Activated CD4-positive, alpha-beta T cell treated with anti-CD3 and anti-CD28 coated beads, Interleukin-2, Interleukin-6, amounts not matched to agents 100 ng/mL and 50 ng/mL, durations not matched to agents 16 hours and 8 hours (primary cell): ENCODE data around the gene GLT6D1.

Experiments used
- DNase-seq: peaks from one replicate; pipeline ENCODE4 v3.0.0-alpha.2; 2020

The GLT6D1 gene

DNA sequence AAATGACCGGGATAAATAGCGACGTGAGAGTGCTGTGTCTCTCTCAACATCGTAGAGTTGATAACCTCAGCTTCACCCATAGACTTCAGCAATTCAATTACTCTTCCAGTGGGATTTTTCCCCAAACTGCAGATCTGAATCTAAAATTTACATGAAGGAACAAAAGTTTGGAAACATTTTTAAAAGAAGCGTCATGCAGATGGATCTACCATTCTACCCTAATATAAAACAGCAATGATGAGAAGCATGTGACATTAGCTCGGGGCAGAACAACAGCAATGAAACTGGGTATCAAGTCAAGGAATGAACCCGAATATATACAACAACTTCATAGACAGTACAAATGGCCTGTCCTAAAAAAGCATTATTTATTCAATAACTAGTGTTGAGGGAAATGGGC is 18.8 kb downstream of the GLT6D1 start:
- no peak for DNase-seq

DNA sequence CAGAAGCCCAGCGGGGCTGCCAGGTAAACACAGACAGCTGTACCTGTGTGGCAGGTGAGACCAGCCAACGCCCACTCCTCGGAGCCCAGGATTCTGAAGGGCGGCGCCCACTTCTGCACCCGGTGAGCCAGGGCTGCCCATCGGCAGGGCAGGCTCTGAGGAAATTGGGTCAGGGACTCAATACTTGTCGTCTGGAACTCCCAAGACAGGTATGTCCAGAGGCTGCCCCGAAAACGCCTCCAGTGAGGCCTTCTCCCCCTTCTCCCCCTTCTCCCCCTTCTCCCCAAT is 19.8 kb downstream of the GLT6D1 start:
- DNase-seq = no peak

DNA sequence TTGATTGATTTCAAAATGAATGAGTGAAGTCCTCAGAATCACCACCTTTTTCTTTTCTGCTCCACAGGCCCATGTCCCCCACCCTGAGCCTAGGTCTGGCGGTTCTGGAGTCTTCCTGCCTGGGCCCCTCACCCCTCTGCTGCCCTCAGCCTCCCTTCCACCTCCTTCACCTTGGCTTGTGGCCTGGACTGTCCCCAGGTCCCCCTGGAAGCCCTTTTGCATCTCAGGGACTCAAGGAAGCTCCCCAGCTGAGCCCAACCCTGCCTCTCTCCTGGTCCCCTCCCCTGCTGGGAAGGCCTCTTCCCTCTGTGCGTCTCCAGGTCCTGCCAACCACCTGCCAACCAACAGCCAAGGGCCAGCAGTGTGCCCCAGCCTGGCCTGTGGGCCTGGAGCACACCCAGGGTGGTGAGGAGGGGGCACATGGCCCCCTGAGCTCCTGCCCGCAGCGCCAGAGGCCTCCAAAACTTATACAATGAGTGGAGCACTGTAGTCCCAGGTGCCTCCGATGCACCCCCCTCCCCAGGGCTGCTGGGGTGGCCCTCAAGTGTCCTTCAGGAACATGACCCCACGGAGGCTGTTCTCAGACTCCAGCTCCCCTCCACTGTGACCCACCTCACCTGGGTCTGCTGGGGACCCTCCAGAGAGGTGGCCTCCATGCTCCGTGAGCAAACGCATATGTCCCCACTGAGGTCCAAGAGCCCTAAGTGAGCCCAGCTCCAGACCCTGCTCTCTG is 20.3 kb downstream of the GLT6D1 start:
- no peak for DNase-seq

DNA sequence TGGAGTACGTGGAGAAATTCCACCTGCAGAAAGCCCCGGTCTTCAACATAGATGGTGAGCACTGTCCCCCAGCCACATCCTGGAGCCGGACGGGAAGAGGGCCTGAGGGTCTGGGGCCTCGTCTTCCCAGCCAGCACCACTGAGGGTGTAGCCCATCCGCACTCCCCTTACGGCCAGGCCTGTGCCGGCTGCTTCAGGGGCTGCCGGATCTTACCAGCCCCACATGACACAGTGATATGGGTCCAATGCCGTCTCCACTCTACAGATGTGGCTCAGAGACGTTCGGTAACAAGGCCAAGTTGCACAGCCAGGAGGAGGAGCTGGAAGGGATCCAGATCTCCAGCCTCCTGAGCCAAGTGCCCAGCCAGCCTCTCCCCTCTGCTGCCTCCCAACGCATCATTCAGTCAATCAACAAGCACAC is 21.3 kb downstream of the GLT6D1 start:
- DNase-seq = no peak

DNA sequence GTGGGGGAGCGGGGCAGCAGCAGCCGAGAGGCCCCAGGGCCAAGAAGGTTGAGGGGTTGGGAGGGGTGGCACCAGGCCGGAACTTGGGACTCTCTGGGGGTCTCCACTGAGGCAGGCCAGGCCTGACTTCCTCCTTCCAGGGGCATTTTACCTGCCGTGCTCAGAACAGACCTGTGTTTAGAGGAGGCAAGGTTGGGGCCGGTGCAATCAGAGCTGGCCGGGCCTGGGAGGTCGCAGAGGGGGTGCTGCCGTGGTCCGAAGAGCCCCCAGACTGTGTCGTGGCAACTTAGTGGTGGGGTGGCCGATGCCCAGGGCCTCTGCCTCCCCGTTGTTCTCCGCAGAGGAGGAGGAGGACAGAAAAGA is 21.8 kb downstream of the GLT6D1 start:
- no peak for DNase-seq

DNA sequence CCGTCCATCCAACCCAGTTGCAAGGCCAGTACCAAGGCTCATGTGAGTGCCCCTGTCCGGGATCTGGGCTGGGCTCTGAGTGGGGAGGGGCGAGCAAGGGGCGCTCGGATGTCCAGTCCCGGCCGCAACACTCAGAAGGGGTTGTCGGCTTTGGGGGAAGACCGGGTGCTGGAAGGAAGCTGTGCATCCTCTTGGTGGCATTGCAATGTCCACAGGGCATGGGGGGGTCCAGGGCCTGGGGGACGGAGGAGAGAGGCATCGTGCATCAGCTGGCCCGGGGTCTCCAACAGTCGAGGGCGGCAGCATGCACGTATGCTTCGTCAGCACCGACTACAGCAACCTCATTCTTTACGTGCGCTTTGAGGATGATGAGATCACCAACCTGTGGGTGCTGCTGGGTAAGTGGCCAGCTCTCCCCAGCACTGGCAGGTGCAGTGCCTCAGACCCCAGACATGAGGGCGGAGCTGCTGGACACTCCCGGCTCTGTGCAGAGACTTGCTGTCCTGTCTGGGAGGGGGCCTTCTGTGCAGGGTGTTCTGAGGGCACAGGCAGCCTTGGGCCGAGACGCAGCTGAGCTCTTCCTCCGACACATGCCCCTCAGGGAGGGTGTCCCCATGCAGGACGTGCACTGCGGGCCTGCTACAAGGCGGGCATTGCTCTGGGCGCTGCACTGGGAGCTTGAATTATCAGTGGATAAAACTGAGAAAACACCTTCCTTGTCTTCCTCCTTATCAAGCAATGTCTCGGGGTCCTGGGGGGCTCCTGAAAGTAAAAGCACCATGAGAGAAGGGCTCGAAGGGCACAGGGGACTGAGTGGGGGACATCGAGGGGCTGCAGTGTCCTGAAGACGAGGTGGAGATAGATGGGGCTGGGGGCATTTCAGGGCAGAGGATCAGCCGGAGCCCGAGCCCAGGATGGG is 22.5 kb downstream of the GLT6D1 start:
- no peak for DNase-seq

DNA sequence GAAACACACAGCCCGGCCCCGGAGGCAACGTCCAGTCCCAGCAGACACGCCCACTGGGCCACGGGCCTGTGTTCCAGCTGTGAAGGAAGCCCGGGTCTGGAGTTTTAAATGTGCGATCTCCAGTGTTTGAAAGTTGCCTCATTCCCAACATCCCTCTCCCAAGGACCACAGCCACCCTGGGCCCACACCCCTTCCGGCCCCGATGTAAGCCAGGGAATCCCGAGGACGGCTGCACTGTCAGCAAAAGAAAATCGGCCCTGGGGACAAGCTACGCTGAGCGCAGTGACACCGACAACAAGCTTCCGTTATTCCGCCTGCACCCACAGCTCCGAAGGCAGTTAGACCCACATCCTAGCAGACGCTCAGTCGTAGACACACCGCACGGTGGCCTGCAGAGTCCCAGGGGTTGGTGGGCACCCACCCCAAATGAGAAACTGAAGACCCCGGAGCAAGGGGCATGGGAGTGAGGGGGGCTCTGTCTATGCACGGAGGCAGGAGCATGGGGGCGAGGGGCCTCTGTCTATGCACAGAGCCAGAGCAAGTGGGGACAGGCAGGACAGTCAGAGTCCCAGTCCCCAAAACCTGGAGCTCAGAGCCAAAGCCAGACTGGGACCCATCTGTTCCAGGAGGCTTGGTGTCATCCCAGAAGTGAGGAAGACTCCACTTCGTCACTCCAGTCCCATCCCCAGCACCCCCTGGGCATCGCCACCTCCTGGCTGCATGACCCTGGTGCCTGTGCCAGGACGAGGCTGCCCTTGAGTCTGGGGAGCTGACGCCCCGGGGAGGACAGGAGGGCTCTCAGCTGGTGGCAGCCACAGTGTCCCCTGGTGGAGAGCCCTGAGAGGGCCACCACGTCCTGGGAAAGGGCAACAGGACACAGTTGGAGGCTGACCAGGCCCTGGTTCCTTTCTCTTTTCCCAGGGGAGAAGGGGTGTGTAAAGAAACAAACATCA is 23.4 kb downstream of the GLT6D1 start:
- no peak for DNase-seq

DNA sequence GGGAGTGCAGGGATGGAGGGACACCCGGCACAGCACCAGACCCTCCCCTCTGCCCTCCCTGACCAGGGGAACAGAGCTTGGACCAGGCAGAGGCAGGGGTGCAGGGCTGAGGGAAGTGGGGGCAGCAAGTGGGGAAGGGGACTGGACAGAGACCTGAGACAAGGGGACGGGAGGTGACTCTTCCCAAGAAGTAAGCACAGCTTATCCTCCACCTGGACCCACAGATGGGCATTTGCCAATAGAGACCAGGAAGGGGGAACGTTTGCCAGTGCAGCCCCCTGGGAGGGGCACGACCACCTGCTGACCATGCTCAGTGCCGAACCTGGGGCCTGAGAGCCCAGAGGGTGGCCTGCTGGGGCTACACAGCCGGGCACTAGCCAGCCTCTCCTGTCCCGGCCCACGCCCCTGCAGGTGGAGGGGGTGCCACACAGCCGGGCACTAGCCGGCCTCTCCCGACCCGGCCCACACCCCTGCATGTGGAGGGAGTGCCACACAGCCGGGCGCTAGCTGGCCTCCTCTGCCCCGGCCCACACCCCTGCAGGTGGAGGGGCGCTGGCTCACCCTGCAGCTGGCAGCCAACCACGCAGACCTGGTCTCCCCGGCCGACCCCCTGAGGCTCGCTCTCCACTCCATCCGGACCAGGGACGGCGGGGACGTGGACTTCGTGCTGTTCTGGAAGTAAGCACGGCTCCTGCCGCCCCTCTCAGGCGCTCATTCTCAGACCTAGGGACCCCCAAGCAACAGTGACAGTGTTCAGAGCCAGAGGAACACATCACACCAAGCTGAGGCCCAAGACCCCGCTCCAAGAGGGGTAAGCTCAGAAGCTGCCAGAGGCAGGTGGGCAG is 24.3 kb downstream of the GLT6D1 start:
- DNase-seq = no peak

DNA sequence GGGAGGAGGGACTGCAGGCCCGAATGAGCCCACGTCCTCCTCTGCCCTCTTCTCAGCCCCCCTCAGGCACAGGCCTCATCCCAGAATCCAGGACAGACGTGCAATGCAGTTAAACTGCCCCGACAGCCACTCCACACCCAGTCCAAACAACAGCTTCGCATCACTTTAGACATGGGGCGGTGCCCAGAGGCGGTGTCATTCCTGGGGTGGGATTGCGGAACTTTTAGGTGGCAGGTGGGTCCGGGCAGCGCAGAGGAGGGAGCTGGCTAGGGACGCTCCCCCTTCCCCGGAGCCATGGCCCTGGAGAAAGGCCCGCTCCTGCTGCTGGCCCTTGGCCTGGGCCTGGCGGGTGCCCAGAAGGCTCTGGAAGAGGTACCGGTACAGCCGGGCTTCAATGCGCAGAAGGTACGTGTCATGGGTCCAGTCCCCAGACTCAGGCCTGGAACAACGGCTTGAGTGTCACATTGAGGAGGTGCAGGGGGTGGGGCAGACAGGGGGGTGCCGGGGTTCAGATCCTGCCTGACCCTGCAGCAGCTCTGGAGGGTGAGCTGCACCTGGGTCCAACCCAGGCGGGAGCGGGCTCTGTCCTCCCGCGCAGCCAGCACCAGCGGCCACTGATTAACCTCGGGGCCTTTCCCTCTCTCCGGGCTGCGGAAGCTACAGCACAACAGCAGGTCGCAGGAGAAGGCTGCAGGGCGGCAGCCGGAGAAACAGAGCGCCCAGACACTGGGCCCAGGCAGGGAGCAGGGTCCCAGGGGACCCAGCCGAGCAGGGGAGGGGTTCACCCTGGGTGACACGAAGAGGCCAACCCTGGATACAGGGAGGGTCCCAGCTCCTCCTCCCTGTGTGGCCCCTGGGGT is 25.2 kb downstream of the GLT6D1 start:
- no peak for DNase-seq

DNA sequence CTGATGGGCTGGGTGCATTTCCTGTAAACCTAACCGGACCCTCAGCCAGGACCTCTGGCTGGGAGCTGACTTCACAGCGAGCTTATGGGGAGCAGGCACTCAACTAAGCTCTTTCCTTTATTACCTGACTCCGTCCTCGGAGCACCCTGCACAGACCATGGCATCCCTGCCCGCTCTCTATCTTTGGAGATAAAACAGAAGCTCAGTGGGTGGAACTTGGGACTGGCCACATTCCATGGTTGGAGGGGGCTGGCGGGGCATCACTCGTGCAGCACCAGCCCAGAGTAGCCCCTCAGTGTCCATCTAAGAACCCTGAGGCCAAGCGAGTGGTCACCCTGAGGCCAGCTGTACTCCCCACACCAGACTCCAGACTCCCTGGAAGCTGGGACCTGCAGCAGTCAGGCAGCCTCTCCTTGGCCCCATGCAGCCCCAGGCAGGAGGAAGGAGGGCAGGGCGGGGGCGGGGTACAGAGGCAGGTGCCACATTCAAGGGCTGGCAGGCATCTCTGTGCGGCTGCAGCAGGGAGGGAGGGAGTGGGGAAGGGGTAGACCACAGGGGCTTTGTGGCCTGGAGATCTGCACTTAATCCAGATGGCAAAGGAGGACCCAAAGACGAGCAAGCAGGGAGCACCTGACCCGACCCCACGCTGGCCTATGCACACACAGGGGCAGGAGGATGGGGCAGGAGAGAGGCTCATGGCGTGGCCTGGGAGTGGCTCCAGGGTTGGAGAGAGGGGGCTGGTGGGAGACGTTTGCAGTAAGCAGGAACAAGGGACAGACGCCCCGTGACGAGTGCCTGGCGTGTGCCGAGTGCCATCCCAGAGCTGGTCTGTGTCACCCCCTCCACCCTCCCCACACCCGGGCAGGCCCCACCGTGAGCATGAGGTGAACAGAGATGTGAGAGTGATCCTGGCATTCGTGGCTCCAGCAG is 26.1 kb downstream of the GLT6D1 start:
- no peak for DNase-seq

DNA sequence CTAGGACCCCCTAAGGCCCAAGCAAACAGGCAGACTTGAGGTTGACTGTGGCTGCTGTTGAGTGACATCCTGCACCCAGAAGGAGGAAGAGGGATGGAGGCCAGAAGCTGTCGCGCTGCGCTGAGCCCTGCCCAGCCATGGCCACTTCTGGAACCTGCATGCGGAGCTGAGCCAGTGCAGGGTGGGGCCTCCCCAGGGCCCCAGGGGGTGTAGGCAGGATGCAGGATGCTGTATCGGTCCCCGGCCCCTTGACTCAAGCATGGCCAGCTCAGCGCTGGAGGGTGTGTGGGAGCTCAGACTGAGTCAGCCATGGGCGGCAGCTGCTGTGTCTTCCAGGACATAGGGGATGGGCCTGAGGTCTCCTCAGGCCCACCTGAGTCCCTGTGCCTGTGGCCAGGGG is 26.9 kb downstream of the GLT6D1 start:
- no peak for DNase-seq

DNA sequence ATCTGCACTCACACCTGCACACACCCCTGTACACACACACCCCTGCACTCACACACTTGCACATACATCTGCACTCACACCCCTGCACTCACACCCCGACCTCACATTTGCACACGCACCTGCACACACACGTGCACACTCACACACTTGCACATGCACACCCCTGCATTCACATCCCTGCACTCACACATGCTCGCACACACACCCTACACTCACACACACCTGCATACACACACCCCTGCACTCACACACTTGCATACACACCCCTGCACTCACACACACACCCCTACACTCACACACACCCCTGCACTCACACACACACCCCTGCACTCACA is 27.5 kb downstream of the GLT6D1 start:
- no peak for DNase-seq

DNA sequence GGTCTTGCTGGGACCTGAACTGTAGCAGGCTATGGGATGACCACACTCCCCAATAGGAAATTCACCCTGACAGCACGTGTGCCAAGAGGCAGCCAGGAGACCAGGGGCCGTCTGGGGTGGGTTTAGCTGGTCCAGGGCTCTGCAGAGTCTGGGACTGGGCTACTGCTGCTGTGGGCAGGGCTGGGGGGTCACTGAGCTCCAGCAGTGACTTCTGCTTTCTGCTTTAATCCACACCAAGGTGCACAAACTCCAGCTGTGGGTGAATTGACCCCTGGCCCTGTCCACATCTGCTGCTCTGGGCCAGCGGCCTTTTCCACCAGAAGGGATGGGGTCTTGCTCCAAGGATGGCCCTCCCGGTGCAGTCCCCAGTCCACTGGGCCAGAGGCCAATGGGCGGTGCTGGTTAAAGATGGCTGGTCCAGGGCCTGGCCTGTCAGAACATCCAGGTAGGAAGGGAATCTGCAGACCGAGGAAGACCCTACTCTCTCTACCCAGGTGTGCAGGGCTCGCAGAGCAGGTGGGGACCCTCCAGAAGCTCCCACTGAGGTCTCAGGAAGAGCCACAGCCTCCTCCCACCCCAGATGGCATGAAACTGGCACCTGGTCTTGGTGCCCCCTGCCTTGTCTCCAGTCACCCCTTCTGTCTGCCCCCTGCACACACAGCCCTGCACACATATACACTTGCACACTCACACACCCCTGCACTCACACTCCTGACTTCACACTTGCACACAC is 28.0 kb downstream of the GLT6D1 start:
- DNase-seq = no peak

DNA sequence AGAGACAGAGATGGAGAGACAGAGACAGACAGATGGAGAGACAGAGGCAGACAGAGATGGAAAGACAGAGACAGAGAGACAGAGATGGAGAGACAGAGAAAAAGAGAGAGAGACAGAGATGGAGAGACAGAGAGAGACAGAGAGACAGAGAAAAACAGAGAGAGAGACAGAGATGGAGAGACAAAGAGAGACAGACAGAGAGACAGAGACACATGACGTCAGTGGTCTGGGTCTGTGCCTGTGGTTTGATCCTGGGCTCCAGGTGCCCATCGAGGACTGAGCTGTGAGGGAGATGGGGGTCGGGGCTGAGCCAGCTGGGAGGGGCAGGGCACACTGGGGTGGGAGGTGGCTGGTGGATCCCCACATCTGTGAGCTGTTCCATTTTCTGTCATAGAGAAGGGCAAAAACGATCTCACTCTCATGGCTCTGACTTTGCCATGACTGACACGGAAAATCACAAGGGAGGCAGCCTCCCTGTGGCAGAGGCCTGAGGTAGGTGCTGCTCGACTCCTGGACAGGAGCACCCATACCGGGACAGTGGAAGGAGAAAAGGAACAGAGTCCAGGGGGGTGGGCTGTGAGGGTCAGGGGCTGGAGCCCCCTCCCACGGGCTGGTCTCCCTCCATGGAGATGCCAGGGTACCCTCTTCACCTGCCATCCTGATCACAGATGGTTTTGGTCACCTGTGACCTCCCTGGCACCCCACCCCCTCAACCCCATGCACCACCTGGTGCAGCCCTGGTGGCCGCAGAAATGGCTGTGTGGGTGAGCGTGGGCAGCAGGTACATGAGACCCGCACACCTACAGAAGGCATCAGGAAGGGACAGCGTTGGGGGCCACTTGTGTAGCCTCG is 28.8 kb downstream of the GLT6D1 start:
- DNase-seq = no peak

DNA sequence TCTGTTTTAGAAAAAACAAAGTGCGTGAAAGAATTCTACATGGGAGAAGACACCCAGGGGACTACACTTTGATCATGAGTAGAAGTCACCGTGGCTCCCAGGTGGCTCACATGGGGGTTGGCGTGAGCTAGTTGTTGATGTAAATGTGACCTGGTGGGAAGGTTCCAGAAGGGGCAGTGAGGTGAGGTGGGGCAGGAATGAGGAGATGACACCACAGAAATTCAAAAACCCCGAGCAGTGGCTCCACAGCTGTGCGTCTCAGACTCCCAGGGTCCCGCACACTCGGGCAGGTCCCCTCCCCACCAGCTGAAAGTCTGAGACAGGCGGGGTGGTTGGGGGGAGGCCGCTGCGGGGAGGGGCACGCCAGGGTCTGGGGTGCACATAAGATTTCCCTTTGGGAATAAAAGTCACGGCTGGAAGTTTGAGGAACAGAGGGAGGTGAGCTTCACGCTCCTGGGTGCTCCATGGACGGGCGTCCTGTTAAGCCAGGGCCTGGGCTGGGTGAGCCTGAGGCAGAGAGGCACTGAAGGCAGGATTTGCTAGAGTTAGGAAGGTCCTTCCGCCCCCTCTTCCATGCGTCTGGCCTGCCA is 29.9 kb downstream of the GLT6D1 start:
- DNase-seq = no peak

DNA sequence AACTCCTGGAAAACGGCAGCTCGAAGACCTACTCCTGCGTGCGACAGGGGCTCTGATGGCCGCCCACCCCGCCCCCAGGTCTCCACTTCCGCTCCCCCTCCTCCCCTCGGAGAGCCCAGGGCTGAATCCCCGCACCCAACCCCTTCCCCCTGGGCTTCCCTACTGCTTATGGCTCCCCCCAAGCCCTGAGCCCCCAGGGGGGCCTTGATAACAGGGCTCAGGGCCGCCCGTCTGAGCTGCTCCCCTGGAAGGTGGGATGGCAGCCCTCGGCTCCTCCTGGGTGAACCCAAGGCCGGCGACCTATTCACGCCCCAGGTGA is 30.4 kb downstream of the GLT6D1 start:
- no peak for DNase-seq

DNA sequence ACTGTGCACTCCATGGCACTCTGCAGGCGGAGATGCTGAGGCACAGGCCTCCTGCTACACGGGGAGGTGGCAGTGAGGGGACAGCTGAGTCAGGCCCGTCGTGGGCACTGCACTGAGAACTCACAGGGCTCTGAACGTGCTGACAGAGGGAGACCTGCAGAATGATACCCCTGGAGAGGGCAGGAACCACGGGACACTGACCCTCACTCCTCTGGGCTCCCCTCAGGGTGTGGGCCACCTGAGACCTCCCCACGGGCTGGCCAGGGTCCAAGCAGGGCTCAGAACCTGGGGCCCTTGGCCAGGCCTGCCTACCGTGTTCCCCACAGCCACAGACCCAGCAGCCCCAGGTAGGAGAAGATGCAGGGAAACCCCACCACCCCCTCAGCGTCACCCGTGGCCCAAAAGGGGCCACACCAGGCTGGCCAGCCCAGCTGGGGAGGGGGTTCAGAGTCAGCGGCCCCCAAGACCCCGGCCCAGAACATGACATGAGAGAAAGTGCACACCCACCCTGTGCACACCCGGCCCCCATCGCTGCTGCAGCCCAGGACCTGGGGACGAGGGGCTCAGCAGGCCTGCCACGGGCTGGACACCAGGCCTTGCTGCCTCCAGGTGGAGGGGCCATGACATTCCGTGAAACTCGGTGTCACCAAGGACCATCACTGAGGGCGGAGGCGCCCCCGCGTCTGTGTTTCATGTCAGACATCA is 30.9 kb downstream of the GLT6D1 start:
- DNase-seq = no peak
